ENCODE measurements around the gene CCDC85C. TPM values are rescaled to one million over a fixed set of nuclear protein-coding genes. Genes with fewer than 3 reads are reported as not detected.

CCDC85C gene
- total and polyA plus RNA-seq, 10 of the 15 experiments (the other 5 are each of a cell fraction or from before 2014, with no cell fraction given) = 0.03 to 3.6 (median 1.1) TPM

DNA sequence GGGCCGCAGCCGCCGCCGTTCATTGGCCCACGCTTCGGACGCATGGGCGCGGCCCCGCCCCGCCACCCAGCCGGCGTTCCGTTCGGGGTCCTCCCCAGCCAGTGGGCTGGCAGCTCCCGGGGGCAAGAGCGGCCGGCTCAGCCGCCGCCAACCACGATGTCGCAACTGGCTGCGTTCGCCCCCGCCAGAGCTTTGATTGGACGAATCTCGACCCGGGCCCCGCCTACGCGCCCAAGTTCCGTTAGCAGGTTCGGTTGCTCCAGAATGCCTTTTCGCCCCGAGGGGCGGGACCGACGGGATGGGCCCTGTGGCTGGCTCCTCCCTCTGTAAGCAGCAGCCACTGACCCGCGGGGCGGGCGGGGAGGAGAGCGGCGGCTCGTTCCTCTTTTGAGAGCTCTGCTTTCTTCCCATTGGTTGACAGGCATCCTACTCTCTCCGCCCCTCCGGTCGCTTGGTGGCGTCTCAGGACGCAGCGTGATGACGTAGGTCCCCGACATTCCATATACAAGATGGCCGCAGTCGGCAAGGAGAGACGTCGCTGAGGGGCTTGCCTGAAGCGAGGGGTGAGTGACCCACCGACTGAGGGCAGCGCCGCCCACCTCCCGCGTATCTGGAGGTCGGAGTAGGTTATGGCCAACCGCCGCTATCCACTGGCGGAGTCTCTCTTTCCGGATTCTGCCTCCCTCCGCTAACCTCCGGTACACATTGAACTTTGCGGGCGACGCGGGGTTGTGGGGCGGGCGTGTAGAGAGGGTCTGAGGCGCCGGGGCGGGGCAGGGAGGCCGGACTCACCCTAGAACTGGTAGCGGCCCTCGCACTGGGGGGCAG is 122.9 kb downstream of the CCDC85C start, which contains the start of gene CCNK (continued):
- TF ChIP-seq, protein P1, sequence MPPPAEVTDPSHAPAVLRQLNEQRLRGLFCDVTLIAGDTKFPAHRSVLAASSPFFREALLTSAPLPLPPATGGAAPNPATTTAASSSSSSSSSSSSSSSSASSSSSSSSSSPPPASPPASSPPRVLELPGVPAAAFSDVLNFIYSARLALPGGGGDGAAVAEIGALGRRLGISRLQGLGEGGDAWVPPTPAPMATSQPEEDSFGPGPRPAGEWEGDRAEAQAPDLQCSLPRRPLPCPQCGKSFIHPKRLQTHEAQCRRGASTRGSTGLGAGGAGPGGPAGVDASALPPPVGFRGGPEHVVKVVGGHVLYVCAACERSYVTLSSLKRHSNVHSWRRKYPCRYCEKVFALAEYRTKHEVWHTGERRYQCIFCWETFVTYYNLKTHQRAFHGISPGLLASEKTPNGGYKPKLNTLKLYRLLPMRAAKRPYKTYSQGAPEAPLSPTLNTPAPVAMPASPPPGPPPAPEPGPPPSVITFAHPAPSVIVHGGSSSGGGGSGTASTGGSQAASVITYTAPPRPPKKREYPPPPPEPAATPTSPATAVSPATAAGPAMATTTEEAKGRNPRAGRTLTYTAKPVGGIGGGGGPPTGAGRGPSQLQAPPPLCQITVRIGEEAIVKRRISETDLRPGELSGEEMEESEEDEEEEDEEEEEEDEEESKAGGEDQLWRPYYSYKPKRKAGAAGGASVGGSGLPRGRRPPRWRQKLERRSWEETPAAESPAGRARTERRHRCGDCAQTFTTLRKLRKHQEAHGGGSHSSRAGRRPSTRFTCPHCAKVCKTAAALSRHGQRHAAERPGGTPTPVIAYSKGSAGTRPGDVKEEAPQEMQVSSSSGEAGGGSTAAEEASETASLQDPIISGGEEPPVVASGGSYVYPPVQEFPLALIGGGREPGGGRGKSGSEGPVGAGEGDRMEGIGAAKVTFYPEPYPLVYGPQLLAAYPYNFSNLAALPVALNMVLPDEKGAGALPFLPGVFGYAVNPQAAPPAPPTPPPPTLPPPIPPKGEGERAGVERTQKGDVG (CRISPR knock-in tag; IDR thresholded peaks at IDR 0.05) = no peak
- TF ChIP-seq BCL11A (IDR thresholded peaks at IDR 0.05; ENCODE audit: low read depth, low read length) (no peak), MEF2B (IDR thresholded peaks at IDR 0.05; ENCODE audit: partially characterized antibody, poor library complexity, severe bottlenecking) (no peak)
- TF ChIP-seq, protein P2, sequence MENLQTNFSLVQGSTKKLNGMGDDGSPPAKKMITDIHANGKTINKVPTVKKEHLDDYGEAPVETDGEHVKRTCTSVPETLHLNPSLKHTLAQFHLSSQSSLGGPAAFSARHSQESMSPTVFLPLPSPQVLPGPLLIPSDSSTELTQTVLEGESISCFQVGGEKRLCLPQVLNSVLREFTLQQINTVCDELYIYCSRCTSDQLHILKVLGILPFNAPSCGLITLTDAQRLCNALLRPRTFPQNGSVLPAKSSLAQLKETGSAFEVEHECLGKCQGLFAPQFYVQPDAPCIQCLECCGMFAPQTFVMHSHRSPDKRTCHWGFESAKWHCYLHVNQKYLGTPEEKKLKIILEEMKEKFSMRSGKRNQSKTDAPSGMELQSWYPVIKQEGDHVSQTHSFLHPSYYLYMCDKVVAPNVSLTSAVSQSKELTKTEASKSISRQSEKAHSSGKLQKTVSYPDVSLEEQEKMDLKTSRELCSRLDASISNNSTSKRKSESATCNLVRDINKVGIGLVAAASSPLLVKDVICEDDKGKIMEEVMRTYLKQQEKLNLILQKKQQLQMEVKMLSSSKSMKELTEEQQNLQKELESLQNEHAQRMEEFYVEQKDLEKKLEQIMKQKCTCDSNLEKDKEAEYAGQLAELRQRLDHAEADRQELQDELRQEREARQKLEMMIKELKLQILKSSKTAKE (IDR thresholded peaks at IDR 0.05; ENCODE audit: low read depth, poor library complexity, severe bottlenecking) = peak; percentile 48

Measured in GM12878 (cell line).